GM12865 (cell line): ENCODE measurements around the gene CD58.
A peak's percentile ranks its signal among the peaks of the same experiment; 100 is the strongest.

Source experiments
- DNase-seq: peaks from one replicate; pipeline ENCODE4 v3.0.0; 2010; ENCODE audit warnings: low read depth
- H3K4me3 ChIP-seq: 2 replicates; pipeline ENCODE4 v1.5.1; 2011; ENCODE audit warnings: mild to moderate bottlenecking, low read depth, low read length, control low read depth
- CTCF ChIP-seq: IDR thresholded peaks from 2 replicates; pipeline ENCODE4 v1.5.1; 2011; ENCODE audit warnings: low read length, control low read depth, low read depth, inconsistent platforms; ENCODE audit not compliant: insufficient read depth; ENCODE audit errors: missing control alignments

CD58 gene

GRCh38 chr1:116556289-116557006, 14.4 kb downstream of the CD58 start:
- TF ChIP-seq CTCF: no peak
- peak overlapping the region; percentile 37 for H3K4me3 ChIP-seq
- DNase-seq: peak; percentile 95

GRCh38 chr1:116554924-116555323, 15.9 kb downstream of the CD58 start:
- no peak for TF ChIP-seq CTCF
- H3K4me3 ChIP-seq: no peak overlapping the region; the same call in 1 of the 2 replicates
- DNase-seq: no peak

GRCh38 chr1:116553386-116554115, 17.3 kb downstream of the CD58 start:
- no peak for DNase-seq
- TF ChIP-seq CTCF: no peak

GRCh38 chr1:116546354-116546977, 24.4 kb downstream of the CD58 start:
- DNase-seq: no peak
- H3K4me3 ChIP-seq: peak overlapping the region; percentile 16
- no peak for TF ChIP-seq CTCF

More at GRCh38 chr1:116553386-116554115, 17.3 kb downstream of the CD58 start:
- H3K4me3 ChIP-seq: no peak overlapping the region

GRCh38 chr1:116545359-116545705, 25.5 kb downstream of the CD58 start:
- DNase-seq: no peak
- no peak for TF ChIP-seq CTCF
- H3K4me3 ChIP-seq: peak overlapping the region; percentile 40

- H3K4me3 ChIP-seq: peak overlapping the region; percentile 40
These were observed 26.1 kb downstream of the CD58 start for GRCh38 chr1:116544588-116545358.

More at GRCh38 chr1:116544588-116545358, 26.1 kb downstream of the CD58 start:
- TF ChIP-seq CTCF: no peak
- peak; percentile 78 for DNase-seq
